ENCODE data around the gene STARD3.

DNA sequence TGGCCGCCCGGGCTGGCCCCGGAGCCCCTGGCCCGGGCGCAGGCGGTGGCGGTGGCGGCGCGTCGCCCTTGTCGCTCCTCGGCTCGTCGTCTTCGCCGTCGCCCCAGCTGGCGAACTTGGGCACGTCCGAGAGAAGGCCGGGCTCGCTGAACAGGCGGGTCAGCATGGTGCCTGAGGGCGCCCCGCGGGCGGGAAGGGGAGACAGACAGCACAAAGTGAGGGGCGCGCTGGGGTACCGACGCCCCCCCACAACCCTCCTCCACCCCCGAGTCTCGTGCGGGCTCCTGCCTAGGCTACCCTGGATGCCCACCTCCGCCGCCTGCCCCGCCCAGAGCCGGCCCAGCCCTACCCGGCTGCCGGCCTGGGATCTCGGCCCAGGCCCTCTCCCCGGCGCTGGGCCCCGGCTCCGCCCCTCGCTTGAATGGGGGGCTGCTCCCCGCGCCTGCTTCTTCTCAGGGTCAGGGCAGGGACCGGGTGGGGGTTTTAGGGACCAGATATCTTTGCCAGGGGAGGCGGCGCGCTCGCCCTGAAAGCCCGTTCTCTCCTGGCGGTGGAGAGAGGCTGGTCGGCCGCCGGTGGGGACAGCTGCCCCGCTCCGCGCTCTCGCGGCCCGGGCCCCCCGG is 30.4 kb upstream of the STARD3 start:
- no peak for TF ChIP-seq POLR2A (IDR thresholded peaks at IDR 0.05)
- TF ChIP-seq, protein P1, sequence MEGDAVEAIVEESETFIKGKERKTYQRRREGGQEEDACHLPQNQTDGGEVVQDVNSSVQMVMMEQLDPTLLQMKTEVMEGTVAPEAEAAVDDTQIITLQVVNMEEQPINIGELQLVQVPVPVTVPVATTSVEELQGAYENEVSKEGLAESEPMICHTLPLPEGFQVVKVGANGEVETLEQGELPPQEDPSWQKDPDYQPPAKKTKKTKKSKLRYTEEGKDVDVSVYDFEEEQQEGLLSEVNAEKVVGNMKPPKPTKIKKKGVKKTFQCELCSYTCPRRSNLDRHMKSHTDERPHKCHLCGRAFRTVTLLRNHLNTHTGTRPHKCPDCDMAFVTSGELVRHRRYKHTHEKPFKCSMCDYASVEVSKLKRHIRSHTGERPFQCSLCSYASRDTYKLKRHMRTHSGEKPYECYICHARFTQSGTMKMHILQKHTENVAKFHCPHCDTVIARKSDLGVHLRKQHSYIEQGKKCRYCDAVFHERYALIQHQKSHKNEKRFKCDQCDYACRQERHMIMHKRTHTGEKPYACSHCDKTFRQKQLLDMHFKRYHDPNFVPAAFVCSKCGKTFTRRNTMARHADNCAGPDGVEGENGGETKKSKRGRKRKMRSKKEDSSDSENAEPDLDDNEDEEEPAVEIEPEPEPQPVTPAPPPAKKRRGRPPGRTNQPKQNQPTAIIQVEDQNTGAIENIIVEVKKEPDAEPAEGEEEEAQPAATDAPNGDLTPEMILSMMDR (IDR thresholded peaks at IDR 0.05): no peak
